K562 (cell line): ENCODE data around the gene DYNC1I2. TPM values are rescaled to one million over a fixed set of nuclear protein-coding genes. Genes with fewer than 3 reads are reported as not detected.

Experiments
- ARNT ChIP-seq, 2 experiments: fragments of 450-650 bp; IDR thresholded peaks; 2 replicates each; pipeline ENCODE4 v1.6.1; 2016; ENCODE audit warnings: mild to moderate bottlenecking in 1 of 2
- BACH1 ChIP-seq: fragments of 200-800 bp; sonication (Bioruptor generic); IDR thresholded peaks from 2 replicates; pipeline ENCODE4 v1.6.1; 2016; ENCODE audit warnings: missing genetic modification characterization, missing compliant biosample characterization
- CSDE1 ChIP-seq, 2 experiments: fragments of 450-650 bp; IDR thresholded peaks; 2 replicates each; pipeline ENCODE4 v1.6.1; 2016; ENCODE audit warnings: mild to moderate bottlenecking in 1 of 2
- CXXC5 ChIP-seq: fragments of 250-450 bp; sonication (Bioruptor Pico); IDR thresholded peaks from 2 replicates; pipeline ENCODE4 v1.8.0; 2022; ENCODE audit warnings: inconsistent platforms, mild to moderate bottlenecking, moderate library complexity
- GABPA ChIP-seq: fragments of 200-800 bp; sonication (Bioruptor generic); conservative IDR thresholded peaks from 2 replicates; pipeline ENCODE4 v1.6.1; 2016; ENCODE audit warnings: low read depth, missing genetic modification characterization, missing compliant biosample characterization
- HDAC6 ChIP-seq: IDR thresholded peaks from 2 replicates; pipeline ENCODE4 v1.6.1; 2012; ENCODE audit warnings: low read depth, mild to moderate bottlenecking, control low read depth, inconsistent platforms, low read length, moderate library complexity
- KLF1 ChIP-seq: fragments of 450-650 bp; IDR thresholded peaks from 2 replicates; pipeline ENCODE4 v1.6.1; 2016; ENCODE audit warnings: missing genetic modification characterization, missing compliant biosample characterization
- KLF13 ChIP-seq: fragments of 450-650 bp; IDR thresholded peaks from 2 replicates; pipeline ENCODE4 v1.6.1; 2016; ENCODE audit warnings: missing genetic modification characterization, low read depth, mild to moderate bottlenecking, missing compliant biosample characterization, moderate library complexity, borderline replicate concordance
- MYC ChIP-seq, 2 experiments: fragments of 250-450 bp in 1 of 2; sonication (Bioruptor Pico) in 1 of 2; IDR thresholded peaks; 2 replicates each; pipeline versions ENCODE4 v1.5.1 to v1.6.1; 2012 to 2021; ENCODE audit warnings: low read depth in 2 of 2, borderline replicate concordance in 1 of 2, improper control_type of control experiment in 1 of 2, low read length in 1 of 2, mild to moderate bottlenecking in 1 of 2, moderate library complexity in 1 of 2
- NR4A1 ChIP-seq, 2 experiments: fragments of 250-450 bp in 1 of 2; fragments of 450-650 bp in 1 of 2; sonication (Bioruptor Pico) in 1 of 2; IDR thresholded peaks; 2 replicates each; pipeline versions ENCODE4 v1.4.0 to v1.6.1; 2016 to 2020; ENCODE audit warnings: mild to moderate bottlenecking in 2 of 2, missing compliant biosample characterization in 1 of 2, missing genetic modification characterization in 1 of 2, moderate library complexity in 1 of 2
- POLR2A ChIP-seq: fragments of 450-650 bp; conservative IDR thresholded peaks from 2 replicates; pipeline ENCODE4 v1.6.1; 2016
- SIRT6 ChIP-seq: IDR thresholded peaks from one replicate; pipeline ENCODE4 v1.6.1; 2012; ENCODE audit warnings: low read depth, mild to moderate bottlenecking, control low read depth, inconsistent platforms, low read length, moderate library complexity
- SLC30A9 ChIP-seq: fragments of 250-450 bp; sonication (Bioruptor Pico); IDR thresholded peaks from 2 replicates; pipeline ENCODE4 v1.8.0; 2022; ENCODE audit warnings: mild to moderate bottlenecking, moderate library complexity
- SMC3 ChIP-seq: conservative IDR thresholded peaks from 2 replicates; pipeline ENCODE4 v1.6.1; 2011; ENCODE audit warnings: low read depth, low read length, improper control_type of control experiment; ENCODE audit not compliant: insufficient read depth
- SRSF7 ChIP-seq: fragments of 200-400 bp; formaldehyde crosslinking; optimal IDR thresholded peaks from 2 replicates; pipeline ENCODE3; 2017; ENCODE audit warnings: mild to moderate bottlenecking, low read depth, low read length
- TRIM28 ChIP-seq: fragments of 450-650 bp; IDR thresholded peaks from 2 replicates; pipeline ENCODE4 v1.6.1; 2017
- ZBTB8A ChIP-seq: fragments of 450-650 bp; IDR thresholded peaks from 2 replicates; pipeline ENCODE4 v1.6.1; 2018; ENCODE audit warnings: mild to moderate bottlenecking, moderate library complexity; ENCODE audit not compliant: partially characterized antibody
- ZZZ3 ChIP-seq: fragments of 450-650 bp; IDR thresholded peaks from 2 replicates; pipeline ENCODE4 v1.6.1; 2016; ENCODE audit warnings: antibody characterized with exemption, mild to moderate bottlenecking, moderate library complexity
- polyA plus RNA-seq, 8 experiments: library from polyadenylated mRNA; depleted of rRNA in 4 of 8; stranded (reverse) in 5 of 8; unstranded in 3 of 8; fragments of >200 nt; fragmentation: Nextera tagmentation in 2 of 8; fragmentation: Illumina TruSeq in 1 of 8; extraction: Ambion mirVana in 2 of 8; extraction: Trizol in 1 of 8; gene quantifications; 2 replicates each; pipeline versions ENCODE4 v1.2.1 to v1.2.3, GENCODE V29; 2011 to 2014; ENCODE audit warnings: inconsistent platforms in 1 of 8, missing spikeins in 1 of 8
- total RNA-seq, 7 experiments: library from RNA; depleted of rRNA in 6 of 7; stranded (reverse); fragments of >200 nt in 6 of 7; fragmentation: Illumina TruSeq in 2 of 7; extraction: Trizol in 2 of 7; gene quantifications; 2 replicates each; pipeline versions ENCODE4 v1.2.1 to v1.2.3, GENCODE V29; 2011 to 2021; ENCODE audit warnings: low replicate concordance in 1 of 7
- TF ChIP-seq, protein P1 (sequence below), 3 experiments: fragments of 200-800 bp in 1 of 3; fragments of 250-450 bp in 1 of 3; fragments of 450-650 bp in 1 of 3; sonication (Bioruptor Pico) in 1 of 3; sonication (Bioruptor generic) in 1 of 3; formaldehyde crosslinking in 1 of 3; IDR thresholded peaks; 2 replicates each; pipeline versions ENCODE4 v1.6.1 to v1.8.0; 2016 to 2022; ENCODE audit warnings: mild to moderate bottlenecking in 2 of 3, missing genetic modification characterization in 2 of 3, missing compliant biosample characterization in 1 of 3, moderate library complexity in 1 of 3
- TF ChIP-seq, protein P2 (sequence below): IDR thresholded peaks from 3 replicates; pipeline ENCODE4 v1.6.1; 2011; ENCODE audit warnings: borderline replicate concordance, mild to moderate bottlenecking, moderate library complexity; ENCODE audit not compliant: insufficient read length; ENCODE audit errors: extremely low read depth

The DYNC1I2 gene
- total and polyA plus RNA-seq, 9 of the 15 experiments (the other 6 are each of a cell fraction or from before 2014, with no cell fraction given) = 59.1 to 204 (median 100) TPM

DNA sequence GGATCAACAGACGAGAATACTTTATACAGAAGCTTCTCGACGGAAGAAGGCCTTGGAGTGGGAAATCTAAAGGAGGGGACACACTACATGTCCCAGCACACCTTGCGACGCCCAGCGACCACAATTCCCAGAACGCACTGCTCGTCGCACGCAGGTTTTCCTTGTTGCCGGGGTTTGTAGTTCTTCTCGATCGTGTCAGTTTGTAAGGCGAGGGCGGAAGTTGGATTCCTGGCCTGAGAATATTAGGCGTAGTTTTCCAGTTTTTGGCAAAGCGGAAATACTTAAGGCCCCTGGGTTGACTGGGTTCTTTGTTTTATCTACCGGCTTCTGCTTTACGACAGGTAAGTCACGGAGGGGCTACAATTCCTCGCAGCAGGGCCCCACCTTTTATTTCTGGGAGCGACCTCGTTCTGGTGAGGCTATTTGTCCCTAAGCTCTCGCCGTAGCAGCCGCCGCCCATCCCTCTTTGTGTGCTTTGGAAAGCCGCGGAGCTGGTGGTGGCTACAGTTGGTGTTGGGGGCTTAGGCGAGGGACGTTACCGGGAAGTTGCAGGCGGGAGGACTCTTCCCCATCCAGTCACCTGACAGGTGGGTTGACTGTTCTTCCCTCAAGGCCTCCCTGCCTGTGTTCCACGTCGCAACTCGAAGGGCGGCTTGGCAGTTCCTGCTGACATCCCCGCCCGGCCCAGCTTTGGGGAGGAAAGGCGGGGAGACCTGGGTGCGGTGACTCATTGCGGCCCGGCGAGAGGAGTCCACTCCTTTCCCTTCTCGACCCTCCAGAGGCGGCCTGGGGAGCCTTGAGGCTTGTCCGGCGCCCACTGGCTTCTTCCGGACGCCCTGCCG, at the start of gene DYNC1I2 (continued):
- TF ChIP-seq, protein P1, sequence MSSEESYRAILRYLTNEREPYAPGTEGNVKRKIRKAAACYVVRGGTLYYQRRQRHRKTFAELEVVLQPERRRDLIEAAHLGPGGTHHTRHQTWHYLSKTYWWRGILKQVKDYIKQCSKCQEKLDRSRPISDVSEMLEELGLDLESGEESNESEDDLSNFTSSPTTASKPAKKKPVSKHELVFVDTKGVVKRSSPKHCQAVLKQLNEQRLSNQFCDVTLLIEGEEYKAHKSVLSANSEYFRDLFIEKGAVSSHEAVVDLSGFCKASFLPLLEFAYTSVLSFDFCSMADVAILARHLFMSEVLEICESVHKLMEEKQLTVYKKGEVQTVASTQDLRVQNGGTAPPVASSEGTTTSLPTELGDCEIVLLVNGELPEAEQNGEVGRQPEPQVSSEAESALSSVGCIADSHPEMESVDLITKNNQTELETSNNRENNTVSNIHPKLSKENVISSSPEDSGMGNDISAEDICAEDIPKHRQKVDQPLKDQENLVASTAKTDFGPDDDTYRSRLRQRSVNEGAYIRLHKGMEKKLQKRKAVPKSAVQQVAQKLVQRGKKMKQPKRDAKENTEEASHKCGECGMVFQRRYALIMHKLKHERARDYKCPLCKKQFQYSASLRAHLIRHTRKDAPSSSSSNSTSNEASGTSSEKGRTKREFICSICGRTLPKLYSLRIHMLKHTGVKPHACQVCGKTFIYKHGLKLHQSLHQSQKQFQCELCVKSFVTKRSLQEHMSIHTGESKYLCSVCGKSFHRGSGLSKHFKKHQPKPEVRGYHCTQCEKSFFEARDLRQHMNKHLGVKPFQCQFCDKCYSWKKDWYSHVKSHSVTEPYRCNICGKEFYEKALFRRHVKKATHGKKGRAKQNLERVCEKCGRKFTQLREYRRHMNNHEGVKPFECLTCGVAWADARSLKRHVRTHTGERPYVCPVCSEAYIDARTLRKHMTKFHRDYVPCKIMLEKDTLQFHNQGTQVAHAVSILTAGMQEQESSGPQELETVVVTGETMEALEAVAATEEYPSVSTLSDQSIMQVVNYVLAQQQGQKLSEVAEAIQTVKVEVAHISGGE (CRISPR knock-in tag; IDR thresholded peaks at IDR 0.05) = peak in 1 of 3 experiments; percentile 84; a peak in 2 of 6 replicates
- TF ChIP-seq ZBTB8A (peak; percentile 80), CXXC5 (CRISPR knock-in tag) (peak; percentile 94), HDAC6 (no peak), POLR2A (peak; percentile 90), SLC30A9 (no peak), BACH1 (tag) (peak; percentile 87; the same call in 1 of the 2 replicates), SIRT6 (no peak), KLF1 (tag) (peak; percentile 97), NR4A1 (CRISPR knock-in tag; IDR thresholded peaks at IDR 0.05) (no peak), NR4A1 (tag; IDR thresholded peaks at IDR 0.05) (0 out of 2 replicates have a peak, but pooled peaks have one; percentile 61), CSDE1 (IDR thresholded peaks at IDR 0.05) (0 out of 4 replicates have a peak, but pooled peaks of 1 of the 2 experiments have one; percentile 5), GABPA (peak; percentile 89), ARNT (IDR thresholded peaks at IDR 0.05) (peak; percentile 69 to 79), TRIM28 (no peak; the same call in 1 of the 2 replicates), KLF13 (tag) (peak; percentile 97), MYC (IDR thresholded peaks at IDR 0.05; ENCODE audit: low read depth, low read length) (peak; percentile 55), MYC (CRISPR knock-in tag; IDR thresholded peaks at IDR 0.05; ENCODE audit: borderline replicate concordance, low read depth) (0 out of 2 replicates have a peak, but pooled peaks have one; percentile 41), ZZZ3 (no peak), SRSF7 (no peak), SMC3 (0 out of 2 replicates have a peak, but pooled peaks have one; percentile 7)
- TF ChIP-seq, protein P2, sequence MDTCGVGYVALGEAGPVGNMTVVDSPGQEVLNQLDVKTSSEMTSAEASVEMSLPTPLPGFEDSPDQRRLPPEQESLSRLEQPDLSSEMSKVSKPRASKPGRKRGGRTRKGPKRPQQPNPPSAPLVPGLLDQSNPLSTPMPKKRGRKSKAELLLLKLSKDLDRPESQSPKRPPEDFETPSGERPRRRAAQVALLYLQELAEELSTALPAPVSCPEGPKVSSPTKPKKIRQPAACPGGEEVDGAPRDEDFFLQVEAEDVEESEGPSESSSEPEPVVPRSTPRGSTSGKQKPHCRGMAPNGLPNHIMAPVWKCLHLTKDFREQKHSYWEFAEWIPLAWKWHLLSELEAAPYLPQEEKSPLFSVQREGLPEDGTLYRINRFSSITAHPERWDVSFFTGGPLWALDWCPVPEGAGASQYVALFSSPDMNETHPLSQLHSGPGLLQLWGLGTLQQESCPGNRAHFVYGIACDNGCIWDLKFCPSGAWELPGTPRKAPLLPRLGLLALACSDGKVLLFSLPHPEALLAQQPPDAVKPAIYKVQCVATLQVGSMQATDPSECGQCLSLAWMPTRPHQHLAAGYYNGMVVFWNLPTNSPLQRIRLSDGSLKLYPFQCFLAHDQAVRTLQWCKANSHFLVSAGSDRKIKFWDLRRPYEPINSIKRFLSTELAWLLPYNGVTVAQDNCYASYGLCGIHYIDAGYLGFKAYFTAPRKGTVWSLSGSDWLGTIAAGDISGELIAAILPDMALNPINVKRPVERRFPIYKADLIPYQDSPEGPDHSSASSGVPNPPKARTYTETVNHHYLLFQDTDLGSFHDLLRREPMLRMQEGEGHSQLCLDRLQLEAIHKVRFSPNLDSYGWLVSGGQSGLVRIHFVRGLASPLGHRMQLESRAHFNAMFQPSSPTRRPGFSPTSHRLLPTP = no peak
